Brain pericyte (primary cell): ENCODE measurements around the gene PRM1.

Experiments
- DNase-seq: peaks from one replicate; pipeline ENCODE4 v3.0.0-alpha.2; 2012; ENCODE audit warnings: low read depth, low spot score

The PRM1 gene

GRCh38 chr16:11253995-11254912, 26.9 kb downstream of the PRM1 start:
- DNase-seq = no peak

- no peak for DNase-seq
These were observed 27.8 kb downstream of the PRM1 start for GRCh38 chr16:11253009-11253994.

- DNase-seq = no peak
These were observed 28.6 kb downstream of the PRM1 start for GRCh38 chr16:11252482-11252931.

- no peak for DNase-seq
These were observed 29.3 kb downstream of the PRM1 start for GRCh38 chr16:11251525-11252481.

- no peak for DNase-seq
These were observed 30.2 kb downstream of the PRM1 start for GRCh38 chr16:11250786-11251524.

DNA sequence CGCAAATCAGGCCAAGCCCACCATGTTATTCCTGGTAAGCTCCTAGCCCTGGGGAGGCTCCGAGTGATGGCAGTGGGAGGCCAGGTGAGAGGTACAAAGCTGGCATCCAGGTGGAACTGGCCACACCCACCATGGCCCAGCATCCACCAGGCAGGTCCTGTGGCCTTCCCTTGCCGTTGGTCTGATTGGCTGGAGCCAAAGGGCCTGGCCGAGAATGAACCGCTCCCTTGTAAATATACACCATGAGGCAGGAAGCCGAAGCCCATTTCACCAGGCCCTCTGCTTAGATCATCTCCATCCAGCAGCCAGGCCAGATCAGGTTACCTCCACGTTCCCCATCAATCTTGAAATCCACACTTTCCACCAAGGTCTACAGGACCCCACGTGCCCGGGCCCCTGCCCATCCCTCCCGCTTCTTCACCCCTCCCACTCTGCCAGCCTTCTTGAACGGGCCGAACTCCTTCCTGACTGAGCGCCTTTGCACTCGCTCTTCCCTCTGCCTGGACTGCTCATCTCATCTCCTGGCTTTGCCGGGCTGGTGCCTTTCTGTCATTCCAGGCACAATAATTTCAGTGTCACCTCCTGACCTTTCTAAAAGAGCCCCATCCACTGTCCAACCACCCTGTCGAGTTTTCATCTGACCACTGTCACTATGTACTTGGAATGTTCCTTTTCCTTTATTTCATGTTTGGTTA, 30.9 kb downstream of the PRM1 start:
- no peak for DNase-seq

- no peak for DNase-seq
These were observed 31.7 kb downstream of the PRM1 start for GRCh38 chr16:11249233-11250061.

DNA sequence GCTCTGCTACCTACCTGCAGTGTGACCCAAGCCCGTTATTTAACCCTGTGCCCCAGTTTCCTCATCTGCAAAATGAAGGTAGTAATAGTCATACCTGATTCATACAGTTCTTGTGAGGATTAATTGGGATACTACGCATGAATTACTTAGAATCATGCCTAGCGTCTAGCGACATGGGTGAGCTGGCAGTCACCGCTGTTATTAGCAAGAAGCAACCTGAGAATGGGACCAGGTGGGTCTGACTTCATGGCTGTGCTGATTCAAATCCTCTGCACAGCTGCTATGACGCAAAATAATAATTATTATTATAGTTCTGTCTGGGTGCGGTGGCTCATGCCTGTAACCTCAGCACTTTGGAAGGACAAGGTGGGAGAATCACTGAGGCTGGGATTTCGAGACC, 33.0 kb downstream of the PRM1 start:
- no peak for DNase-seq

DNA sequence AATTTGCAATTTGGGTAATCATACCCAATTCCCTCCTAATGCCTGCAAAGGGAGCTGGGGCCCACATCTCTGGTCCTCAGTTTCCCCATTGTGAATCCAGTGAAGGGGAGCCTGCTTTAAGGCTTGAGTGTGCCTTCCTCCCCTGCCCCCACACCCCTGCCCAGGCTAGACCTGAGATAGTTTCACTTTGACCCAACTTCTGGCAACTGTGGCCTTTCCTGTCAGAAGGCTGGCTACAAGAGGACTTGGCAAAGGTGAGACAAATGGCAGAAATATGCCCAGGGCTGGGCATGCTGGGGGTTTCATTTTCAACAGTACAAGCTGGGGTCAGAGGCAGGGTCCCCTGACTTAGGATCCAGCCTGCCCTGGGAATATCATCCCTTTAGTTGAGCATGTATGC, 35.1 kb downstream of the PRM1 start:
- DNase-seq = no peak

DNA sequence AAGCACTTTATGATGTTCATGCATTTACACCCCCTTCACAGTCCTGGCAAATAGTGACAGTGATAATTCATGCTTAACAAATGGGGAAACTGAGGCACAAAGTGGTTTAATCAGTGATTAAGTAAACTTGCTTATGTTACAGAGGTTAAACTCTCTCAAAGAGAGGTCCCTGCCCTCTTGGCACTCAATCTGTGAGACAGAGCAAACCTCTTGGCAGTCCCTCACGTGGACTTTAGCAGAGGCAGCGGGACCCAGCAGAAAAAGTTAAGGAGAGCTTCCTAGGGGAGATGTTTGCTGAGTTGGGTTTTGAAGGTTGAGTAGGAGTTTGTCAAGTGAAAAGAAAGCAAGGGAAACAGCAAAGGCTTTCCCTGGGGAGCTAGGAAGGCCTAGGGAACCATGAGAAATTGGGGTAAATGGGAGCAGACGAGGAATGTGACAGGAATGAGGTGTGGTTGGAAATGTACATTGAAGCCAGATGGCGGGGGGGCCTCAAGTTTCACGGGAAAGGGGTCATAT, 35.9 kb downstream of the PRM1 start:
- DNase-seq = no peak

DNA sequence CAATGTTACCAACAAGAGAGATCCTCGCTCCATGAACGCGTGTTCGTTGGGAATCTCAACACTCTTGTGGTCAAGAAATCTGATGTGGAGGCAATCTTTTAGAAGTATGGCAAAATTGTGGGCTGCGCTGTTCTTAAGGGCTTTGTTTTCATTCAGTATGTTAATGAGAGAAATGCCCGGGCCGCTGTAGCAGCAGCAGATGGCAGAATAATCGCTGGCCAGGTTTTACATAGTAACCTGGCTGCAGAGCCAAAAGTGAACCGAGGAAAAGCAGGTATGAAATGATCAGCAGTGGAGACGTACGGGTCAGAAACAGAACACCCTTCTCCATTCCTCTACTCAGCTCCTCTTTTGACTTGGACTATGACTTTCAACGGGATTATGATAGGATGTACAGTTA, 38.5 kb downstream of the PRM1 start:
- no peak for DNase-seq

GRCh38 chr16:11241480-11242204, 39.5 kb downstream of the PRM1 start:
- no peak for DNase-seq

- no peak for DNase-seq
These were observed 40.3 kb downstream of the PRM1 start for GRCh38 chr16:11240636-11241473.

DNA sequence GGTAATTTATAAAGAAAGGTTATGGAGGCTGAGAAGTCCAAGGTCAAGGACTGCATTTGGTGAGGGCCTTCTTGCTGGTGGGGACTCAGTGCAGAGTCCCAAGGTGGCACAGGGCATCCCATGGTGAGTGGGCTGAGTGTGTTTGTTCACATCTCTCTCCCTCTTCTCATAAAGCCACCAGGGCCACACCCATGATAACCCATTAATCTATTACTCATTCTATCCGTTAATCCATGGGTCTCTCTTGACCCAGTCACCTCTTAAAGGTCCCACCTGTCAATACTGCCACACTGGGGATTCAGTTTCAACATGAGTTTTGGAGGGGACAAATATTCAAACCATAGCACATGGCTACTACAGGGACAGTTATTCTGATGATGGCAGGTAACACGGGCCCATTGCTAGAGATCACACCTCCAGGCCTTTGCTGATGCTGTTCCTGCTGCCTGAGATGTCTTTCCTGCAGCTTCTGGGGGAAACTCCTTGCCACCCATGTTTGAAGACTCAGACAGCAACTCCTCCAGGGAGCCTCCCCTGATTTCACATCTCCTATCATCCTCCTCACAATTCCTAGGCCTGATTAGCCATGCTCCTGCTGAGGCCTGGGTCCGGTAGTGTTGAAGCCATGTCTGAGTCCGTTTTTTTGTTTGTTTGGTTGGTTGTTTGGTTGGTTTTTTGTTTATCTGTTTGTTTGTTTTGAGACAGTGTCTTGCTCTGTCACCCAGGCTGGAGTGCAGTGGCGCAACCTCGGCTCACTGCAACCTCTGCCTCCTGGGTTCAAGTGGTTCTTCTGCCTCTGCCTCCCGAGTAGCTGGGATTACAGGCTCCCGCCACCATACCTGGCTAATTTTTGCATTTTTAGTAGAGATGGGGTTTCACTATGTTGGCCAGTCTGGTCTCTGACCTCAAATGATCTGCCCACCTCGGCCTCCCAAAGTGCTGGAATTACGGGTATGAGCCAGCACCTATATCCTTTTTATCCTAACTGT, 41.2 kb downstream of the PRM1 start:
- DNase-seq = no peak

- no peak for DNase-seq
These were observed 42.6 kb downstream of the PRM1 start for GRCh38 chr16:11238272-11239202.
